ENCODE results near the gene HCN4.

- TF ChIP-seq POLR2A (IDR thresholded peaks at IDR 0.05) (no peak), CTCF (IDR thresholded peaks at IDR 0.05) (no peak)
These were observed 17.5 kb upstream of the HCN4 start for GRCh38 chr15:73386238-73386637.
